CD1c-positive myeloid dendritic cell (primary cell): Measurements from ENCODE around the gene S100G.
A peak's percentile ranks its signal among the peaks of the same experiment; 100 is the strongest.

Experiments
- DNase-seq: peaks from one replicate; pipeline ENCODE4 v3.0.0-alpha.2; 2016; ENCODE audit errors: extremely low spot score

S100G gene

GRCh38 chrX:16646366-16647138 lies 3.4 kb upstream of the S100G start:
- DNase-seq = no peak

GRCh38 chrX:16651391-16652024 lies 1.6 kb downstream of the S100G start:
- DNase-seq = no peak

GRCh38 chrX:16653424-16653823 lies 3.5 kb downstream of the S100G start:
- DNase-seq = no peak

GRCh38 chrX:16654093-16654492 lies 4.1 kb downstream of the S100G start:
- DNase-seq = no peak

- no peak for DNase-seq
Measured at GRCh38 chrX:16658284-16658683, 8.3 kb downstream of the S100G start.

GRCh38 chrX:16659321-16659720 lies 9.4 kb downstream of the S100G start:
- no peak for DNase-seq

GRCh38 chrX:16661495-16661894 lies 11.5 kb downstream of the S100G start:
- no peak for DNase-seq

- DNase-seq = no peak
Measured at GRCh38 chrX:16662402-16662801, 12.4 kb downstream of the S100G start.

- no peak for DNase-seq
Measured at GRCh38 chrX:16664074-16664473, 14.1 kb downstream of the S100G start.

- no peak for DNase-seq
Measured at GRCh38 chrX:16664626-16665025, 14.7 kb downstream of the S100G start.

- DNase-seq = no peak
Measured at GRCh38 chrX:16665089-16665488, 15.1 kb downstream of the S100G start.

- no peak for DNase-seq
Measured at GRCh38 chrX:16666541-16666940, 16.6 kb downstream of the S100G start.

- DNase-seq = peak; percentile 14
Measured at GRCh38 chrX:16671005-16671404, 21.0 kb downstream of the S100G start.

GRCh38 chrX:16678689-16679088 lies 28.7 kb downstream of the S100G start:
- DNase-seq = no peak

- DNase-seq = no peak
Measured at GRCh38 chrX:16683007-16683664, 33.2 kb downstream of the S100G start.

- DNase-seq = no peak
Measured at GRCh38 chrX:16687514-16687913, 37.6 kb downstream of the S100G start.

GRCh38 chrX:16695079-16695676 lies 45.2 kb downstream of the S100G start:
- DNase-seq = peak; percentile 58

- no peak for DNase-seq
Measured at GRCh38 chrX:16696956-16697355, 47.0 kb downstream of the S100G start.

- DNase-seq = no peak
Measured at GRCh38 chrX:16699389-16699788, 49.4 kb downstream of the S100G start.

GRCh38 chrX:16700734-16701133 lies 50.8 kb downstream of the S100G start:
- no peak for DNase-seq

GRCh38 chrX:16702700-16703599 lies 53.0 kb downstream of the S100G start:
- no peak for DNase-seq
